ENCODE results near the gene ZDHHC11B.
"Not testable (repeated sequence)": the region's sequence is repeated elsewhere in the genome, so short reads cannot be mapped to it uniquely, and the experiment has no call there.

The ZDHHC11B gene

DNA sequence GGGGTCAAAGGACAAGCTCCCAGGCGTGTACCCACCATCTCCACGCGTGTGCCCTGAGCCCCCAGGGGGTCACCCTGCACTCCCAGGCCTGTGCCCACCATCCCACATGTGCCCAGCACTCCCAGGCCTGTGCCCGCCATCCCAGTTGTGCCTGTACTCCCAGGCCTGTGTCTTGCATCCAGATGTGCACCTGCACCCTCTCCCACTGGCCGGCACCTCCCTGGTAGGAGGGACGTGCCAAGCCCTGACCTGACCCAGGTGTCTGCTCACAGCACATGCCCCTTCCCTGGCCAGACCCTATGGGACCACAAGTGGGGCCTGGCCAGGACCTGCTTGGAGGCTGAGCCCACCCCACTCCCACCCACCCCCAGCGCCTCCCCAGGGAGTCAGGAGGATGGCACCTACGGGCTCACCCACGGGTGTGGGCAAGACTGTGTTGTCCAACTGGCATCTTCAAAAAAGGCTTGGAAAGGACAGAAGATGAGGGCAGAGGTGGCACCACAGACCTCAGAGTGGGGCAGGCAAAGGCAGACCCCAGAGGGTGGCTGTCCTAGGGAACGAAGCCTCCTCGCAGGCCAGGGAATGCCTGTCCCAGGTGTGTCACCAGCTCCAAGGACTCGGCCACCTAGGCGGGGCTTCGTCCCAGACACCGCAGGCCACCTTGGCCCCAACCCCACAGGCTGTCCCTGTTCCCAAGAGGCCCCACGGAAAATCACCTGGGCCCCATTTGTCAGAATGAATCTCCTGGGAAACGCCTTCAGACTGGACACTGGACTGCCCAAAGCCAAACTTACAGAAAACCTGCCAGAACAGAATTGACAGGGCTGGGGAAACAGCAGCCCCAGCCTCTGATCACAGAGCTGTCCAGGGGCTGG lies 103.0 kb downstream of the ZDHHC11B start:
- H3K4me3 ChIP-seq (ENCODE audit: low read depth, low read length); DNase-seq (ENCODE audit: low read depth): not testable (repeated sequence)

DNA sequence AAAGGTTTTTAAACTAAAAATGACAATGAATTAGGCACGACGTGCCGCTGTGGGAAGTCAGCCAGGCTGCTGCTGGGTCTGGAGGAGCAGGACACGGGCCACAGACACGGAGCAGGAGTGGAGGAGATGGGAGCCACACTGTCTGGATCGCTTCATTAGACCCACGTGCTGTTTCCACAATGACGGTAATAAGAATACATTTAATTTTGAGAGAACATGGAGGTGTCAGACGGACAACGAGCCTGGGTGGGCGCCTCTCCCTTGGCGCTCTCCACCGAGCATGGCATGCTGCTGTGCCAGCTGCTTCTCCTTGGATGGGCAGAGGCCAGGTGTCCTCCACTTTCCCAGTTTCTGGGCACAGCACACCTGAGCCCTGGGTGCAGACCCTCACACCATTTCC lies 103.7 kb downstream of the ZDHHC11B start:
- not testable (repeated sequence) for H3K4me3 ChIP-seq (ENCODE audit: low read depth, low read length); DNase-seq (ENCODE audit: low read depth)

DNA sequence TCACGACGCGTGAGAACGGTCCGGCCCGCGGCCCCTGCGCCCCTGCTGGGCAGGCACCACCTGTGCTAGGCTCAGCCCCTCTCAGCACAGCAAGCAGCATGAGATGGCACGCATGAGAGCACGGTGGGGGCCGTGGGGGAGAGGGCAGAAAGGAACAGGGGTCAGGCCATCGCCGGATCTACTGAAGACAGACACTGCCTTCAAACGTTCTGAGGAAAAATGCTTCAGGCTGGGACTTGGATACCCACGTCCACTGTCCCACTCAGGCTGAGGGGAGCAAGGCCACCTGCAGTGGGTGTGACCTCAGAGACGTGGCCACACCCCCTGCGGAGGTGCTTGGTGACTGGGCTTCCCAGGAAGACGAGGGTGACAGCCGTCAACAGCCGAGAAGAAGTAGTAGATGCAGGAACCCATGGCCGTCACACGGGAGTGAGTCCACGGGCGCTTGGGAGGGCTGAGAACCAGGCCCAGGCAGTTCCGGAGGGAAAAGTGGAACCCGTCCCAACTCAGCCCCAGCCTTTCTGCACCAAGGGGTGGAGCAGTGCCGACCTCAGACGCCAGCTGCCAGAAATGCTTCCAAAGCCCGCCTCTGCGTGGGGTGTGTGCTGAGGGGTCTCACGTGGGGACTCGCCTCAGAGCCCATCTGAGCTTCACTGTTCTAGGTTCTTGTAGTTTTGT lies 104.3 kb downstream of the ZDHHC11B start:
- not testable (repeated sequence) for DNase-seq (ENCODE audit: low read depth); H3K4me3 ChIP-seq (ENCODE audit: low read depth, low read length)

DNA sequence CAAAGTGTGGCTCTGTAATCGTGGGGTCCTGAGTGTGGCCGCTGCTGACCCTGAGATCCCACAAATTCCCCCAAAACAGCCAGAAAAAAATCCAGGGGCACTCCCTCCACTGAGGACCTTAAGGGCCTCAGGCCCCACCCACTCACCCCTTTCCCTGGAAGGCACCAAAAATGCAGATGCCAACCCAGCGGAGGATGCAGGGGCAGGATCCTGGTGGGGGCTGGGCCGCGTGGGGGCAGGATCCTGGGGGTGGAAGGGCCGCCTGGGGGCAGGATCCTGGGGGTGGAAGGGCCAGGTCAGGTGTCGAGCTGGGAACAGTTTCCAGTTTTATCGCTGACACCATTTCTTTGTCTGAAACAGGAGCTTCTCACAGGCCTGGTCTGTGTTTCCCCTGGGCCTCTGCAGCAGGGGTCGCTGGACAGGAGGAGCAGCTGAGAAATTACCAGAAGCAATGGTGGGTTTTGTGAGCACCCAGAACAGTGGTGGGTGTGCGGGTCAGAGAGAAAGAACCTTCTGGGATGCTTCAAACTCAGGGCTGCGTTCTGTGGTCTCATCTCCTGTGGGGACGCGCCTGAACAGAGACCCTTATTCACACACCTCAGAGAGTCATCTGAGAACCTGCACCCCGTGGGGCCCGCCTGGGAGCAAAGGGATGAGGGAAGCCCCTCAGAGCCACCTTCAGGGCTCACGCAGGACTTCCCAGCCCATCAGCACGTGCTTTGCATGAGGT lies 105.2 kb downstream of the ZDHHC11B start:
- DNase-seq (ENCODE audit: low read depth), result not testable (repeated sequence)

DNA sequence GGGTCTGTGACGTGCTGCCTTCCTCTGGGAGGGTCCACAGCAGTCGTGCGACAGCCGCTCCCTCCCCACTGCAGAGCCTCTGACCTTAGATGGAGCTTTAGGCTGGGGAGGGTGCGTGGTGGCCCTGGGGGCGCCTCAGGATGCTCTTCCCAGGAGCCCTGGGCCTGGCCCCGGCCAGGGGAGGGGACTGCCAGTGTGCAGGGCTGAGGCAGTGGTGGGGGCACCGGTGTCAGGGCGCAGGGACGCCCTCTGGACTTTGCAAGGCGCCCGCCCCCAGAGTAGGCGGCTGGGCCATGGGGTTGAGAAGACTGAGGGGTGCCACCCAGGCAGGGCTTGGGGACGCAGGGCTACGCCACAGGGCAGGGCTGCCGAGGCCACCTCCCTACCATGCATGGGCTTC lies 106.0 kb downstream of the ZDHHC11B start:
- not testable (repeated sequence) for DNase-seq (ENCODE audit: low read depth); H3K4me3 ChIP-seq (ENCODE audit: low read depth, low read length)

More for the DNA sequence above, 105.2 kb downstream of the ZDHHC11B start:
- not testable (repeated sequence) for H3K4me3 ChIP-seq (ENCODE audit: low read depth, low read length)

DNA sequence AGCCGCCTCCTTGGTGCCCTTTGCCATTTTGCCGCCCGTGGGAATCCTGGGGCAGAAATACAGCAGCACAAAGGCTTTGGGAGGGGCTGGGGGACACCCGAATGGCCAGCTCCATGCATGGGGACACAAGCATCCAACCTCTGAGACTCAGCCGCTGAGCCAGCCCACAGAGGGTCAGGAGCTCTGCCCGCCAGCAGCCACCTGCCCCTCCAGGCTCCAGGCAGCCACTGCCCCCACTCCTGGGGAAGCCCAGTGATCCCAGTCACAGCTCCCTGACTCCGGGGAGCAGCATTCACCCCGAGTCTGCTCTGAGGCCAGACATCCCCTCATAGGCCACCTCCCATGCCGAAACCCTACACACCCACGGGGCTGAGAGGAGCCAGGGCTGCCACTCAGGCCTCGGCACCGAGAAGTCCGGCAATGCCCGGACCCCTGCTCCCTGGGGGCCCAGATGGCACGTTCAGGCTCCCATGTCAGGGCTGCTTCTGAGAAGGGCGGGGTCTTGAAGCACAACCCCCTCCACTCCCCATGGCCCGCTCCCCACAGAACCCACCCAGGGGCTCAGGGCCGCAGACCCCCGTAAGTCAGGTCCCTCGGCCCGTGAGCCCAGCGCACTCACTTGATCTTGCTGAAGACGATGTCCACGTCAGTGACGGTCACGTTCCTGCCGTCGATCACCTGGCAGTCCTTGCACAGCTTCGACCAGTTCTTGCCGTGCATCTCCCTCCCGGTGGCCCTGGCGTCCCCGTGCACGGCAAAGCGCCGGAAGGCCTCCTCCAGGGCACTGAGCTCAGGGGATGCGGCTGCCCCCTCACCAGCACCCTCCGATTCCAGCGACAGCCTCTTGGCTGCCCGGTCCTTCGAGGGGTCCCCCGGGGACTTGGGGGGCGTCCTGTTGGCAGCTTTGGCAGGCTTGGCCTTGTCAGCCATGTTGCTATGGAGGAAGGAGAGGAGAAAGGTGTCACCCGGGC lies 107.1 kb downstream of the ZDHHC11B start:
- no peak overlapping the region for H3K4me3 ChIP-seq (ENCODE audit: low read depth, low read length)
- no peak for DNase-seq (ENCODE audit: low read depth)
- TF ChIP-seq, protein P1, sequence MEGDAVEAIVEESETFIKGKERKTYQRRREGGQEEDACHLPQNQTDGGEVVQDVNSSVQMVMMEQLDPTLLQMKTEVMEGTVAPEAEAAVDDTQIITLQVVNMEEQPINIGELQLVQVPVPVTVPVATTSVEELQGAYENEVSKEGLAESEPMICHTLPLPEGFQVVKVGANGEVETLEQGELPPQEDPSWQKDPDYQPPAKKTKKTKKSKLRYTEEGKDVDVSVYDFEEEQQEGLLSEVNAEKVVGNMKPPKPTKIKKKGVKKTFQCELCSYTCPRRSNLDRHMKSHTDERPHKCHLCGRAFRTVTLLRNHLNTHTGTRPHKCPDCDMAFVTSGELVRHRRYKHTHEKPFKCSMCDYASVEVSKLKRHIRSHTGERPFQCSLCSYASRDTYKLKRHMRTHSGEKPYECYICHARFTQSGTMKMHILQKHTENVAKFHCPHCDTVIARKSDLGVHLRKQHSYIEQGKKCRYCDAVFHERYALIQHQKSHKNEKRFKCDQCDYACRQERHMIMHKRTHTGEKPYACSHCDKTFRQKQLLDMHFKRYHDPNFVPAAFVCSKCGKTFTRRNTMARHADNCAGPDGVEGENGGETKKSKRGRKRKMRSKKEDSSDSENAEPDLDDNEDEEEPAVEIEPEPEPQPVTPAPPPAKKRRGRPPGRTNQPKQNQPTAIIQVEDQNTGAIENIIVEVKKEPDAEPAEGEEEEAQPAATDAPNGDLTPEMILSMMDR (IDR thresholded peaks at IDR 0.05; ENCODE audit: insufficient read depth, low read depth, low read length, missing control alignments), result no peak

DNA sequence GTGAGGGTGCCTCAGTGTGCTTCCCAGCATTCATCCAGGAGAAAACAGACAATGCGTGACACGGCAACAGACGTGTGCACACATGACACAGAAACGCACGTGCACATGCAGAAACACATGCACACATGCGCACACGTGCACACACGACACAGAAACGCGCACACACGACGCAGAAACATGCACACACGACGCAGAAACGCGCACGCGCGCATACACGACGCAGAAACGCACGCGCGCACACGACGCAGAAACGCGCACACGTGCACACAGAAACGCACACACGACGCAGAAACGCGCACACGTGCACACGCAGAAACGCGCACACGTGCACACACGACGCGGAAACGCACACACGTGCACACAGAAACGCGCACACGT lies 107.8 kb downstream of the ZDHHC11B start:
- no peak for DNase-seq (ENCODE audit: low read depth)
- H3K4me3 ChIP-seq (ENCODE audit: low read depth, low read length), result no peak overlapping the region
- TF ChIP-seq, protein P1 (IDR thresholded peaks at IDR 0.05; ENCODE audit: insufficient read depth, low read depth, low read length, missing control alignments), result no peak

DNA sequence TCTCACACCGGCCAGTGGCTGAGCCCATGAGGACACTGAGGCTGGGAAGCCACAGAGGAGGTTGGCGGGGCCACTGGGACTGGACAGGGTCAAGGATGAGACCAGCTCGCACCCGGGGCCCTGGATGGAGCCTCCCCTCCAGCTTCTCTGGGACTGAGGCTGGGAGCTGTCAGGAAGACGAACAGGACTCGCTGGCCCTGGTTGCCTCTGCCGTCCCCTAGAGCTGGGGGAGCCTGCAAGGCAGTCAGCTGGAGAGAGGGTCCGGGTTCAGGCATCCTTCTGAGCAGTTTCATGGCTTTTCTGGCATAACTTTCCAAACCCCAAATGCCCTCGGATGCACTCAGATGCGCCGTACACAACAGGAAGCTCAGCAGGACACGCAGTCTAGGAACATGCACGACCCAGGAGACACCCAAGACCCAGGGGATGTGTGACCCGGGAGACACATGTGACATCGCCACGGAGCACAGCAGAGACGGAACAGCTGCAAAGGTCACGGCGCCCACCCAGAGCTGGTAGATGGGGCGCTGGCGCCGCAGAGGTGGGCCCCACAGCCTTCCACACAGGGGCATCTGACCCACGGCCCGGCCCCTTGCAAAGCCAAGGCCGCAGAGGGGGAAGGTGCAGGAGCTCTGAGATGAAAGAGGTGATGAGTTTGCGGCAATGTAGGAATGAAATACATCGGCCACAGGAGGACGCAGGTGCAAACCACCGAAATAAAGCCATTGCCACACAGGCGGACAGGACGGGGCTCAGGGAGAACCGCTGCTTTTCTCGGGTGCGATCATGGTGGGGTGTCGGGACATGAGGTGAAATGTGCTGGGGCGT lies 108.4 kb downstream of the ZDHHC11B start:
- no peak overlapping the region for H3K4me3 ChIP-seq (ENCODE audit: low read depth, low read length)
- TF ChIP-seq, protein P1 (IDR thresholded peaks at IDR 0.05; ENCODE audit: insufficient read depth, low read depth, low read length, missing control alignments), result no peak
- DNase-seq (ENCODE audit: low read depth), result no peak

All from GM12865 (cell line).